GM03348 (cell line): ENCODE data around the gene ATP6V0A4.

Experiments used
- DNase-seq: peaks from one replicate; pipeline ENCODE4 v3.0.0; 2012; ENCODE audit warnings: low spot score

Gene ATP6V0A4

GRCh38 chr7:138662076-138662990 lies 135.7 kb downstream of the ATP6V0A4 start:
- DNase-seq, result no peak

GRCh38 chr7:138661069-138661635 lies 136.8 kb downstream of the ATP6V0A4 start:
- no peak for DNase-seq

- DNase-seq, result no peak
Observed at GRCh38 chr7:138658889-138659288, 139.1 kb downstream of the ATP6V0A4 start.

GRCh38 chr7:138657854-138658386 lies 140.1 kb downstream of the ATP6V0A4 start:
- no peak for DNase-seq

- no peak for DNase-seq
Observed at GRCh38 chr7:138656952-138657351, 141.0 kb downstream of the ATP6V0A4 start.
